Trophoblast cell (in vitro differentiated cells and primary cell): ENCODE measurements around the gene IL6R.
"Not testable (repeated sequence)": the region's sequence is repeated elsewhere in the genome, so short reads cannot be mapped to it uniquely, and the experiment has no call there.

Experiments used
- DNase-seq, 2 donors: peaks; one replicate each; pipeline ENCODE4 v3.0.0-alpha.2; 2016
- H2AFZ ChIP-seq: 2 replicates; pipeline ENCODE4 v1.6.1; 2013; ENCODE audit warnings: low read length, moderate library complexity, mild to moderate bottlenecking; ENCODE audit not compliant: insufficient read depth, poor library complexity
- H2AK5ac ChIP-seq: 2 replicates; pipeline ENCODE4 v1.6.1; 2013; ENCODE audit warnings: mild to moderate bottlenecking, low read length
- H2BK120ac ChIP-seq: 2 replicates; pipeline ENCODE4 v1.6.1; 2013; ENCODE audit warnings: low read length, mild to moderate bottlenecking, moderate library complexity; ENCODE audit not compliant: insufficient read depth, poor library complexity
- H2BK12ac ChIP-seq: 2 replicates; pipeline ENCODE4 v1.6.1; 2013; ENCODE audit warnings: mild to moderate bottlenecking, low read length, moderate library complexity
- H2BK5ac ChIP-seq: 2 replicates; pipeline ENCODE4 v1.6.1; 2013; ENCODE audit warnings: low read length, low read depth, moderate library complexity, mild to moderate bottlenecking; ENCODE audit not compliant: poor library complexity
- H3K14ac ChIP-seq: 2 replicates; pipeline ENCODE4 v1.6.1; 2013; ENCODE audit warnings: mild to moderate bottlenecking, low read length
- H3K18ac ChIP-seq: 2 replicates; pipeline ENCODE4 v1.6.1; 2013; ENCODE audit warnings: mild to moderate bottlenecking, low read length
- H3K23ac ChIP-seq: 2 replicates; pipeline ENCODE4 v1.6.1; 2013; ENCODE audit warnings: low read length
- H3K27ac ChIP-seq: 2 replicates; pipeline ENCODE4 v1.5.1; 2013; ENCODE audit warnings: low read depth, mild to moderate bottlenecking, inconsistent platforms, low read length, moderate library complexity
- H3K27me3 ChIP-seq: 2 replicates; pipeline ENCODE4 v1.6.1; 2013; ENCODE audit warnings: inconsistent platforms, mild to moderate bottlenecking, low read length, moderate library complexity; ENCODE audit not compliant: insufficient read depth
- H3K36me3 ChIP-seq, 2 experiments: 1 replicate in 1 of 2; 2 replicates in 1 of 2; pipeline ENCODE4 v1.6.1; 2013; ENCODE audit warnings: low read length in 2 of 2, mild to moderate bottlenecking in 2 of 2, moderate library complexity in 1 of 2; ENCODE audit not compliant: insufficient read depth in 2 of 2, control insufficient read depth in 1 of 2
- H3K4ac ChIP-seq: 2 replicates; pipeline ENCODE4 v1.6.1; 2013; ENCODE audit warnings: low read depth, mild to moderate bottlenecking, low read length, moderate library complexity
- H3K4me1 ChIP-seq, 2 experiments: 1 replicate in 1 of 2; 2 replicates in 1 of 2; pipeline ENCODE4 v1.6.1; 2013; ENCODE audit warnings: low read length in 2 of 2, mild to moderate bottlenecking in 2 of 2, moderate library complexity in 1 of 2; ENCODE audit not compliant: insufficient read depth in 2 of 2, control insufficient read depth in 1 of 2
- H3K4me2 ChIP-seq: 2 replicates; pipeline ENCODE4 v1.6.1; 2013; ENCODE audit warnings: inconsistent platforms, mild to moderate bottlenecking, low read length, moderate library complexity
- H3K4me3 ChIP-seq: 2 replicates; pipeline ENCODE4 v1.5.1; 2013; ENCODE audit warnings: mild to moderate bottlenecking, low read depth, low read length, inconsistent platforms
- H3K79me1 ChIP-seq: one replicate; pipeline ENCODE4 v1.6.1; 2013; ENCODE audit warnings: low read length
- H3K79me2 ChIP-seq: 2 replicates; pipeline ENCODE4 v1.6.1; 2013; ENCODE audit warnings: low read length, mild to moderate bottlenecking; ENCODE audit not compliant: control insufficient read depth, insufficient read depth, poor library complexity
- H3K9ac ChIP-seq: 2 replicates; pipeline ENCODE4 v1.6.1; 2013; ENCODE audit warnings: mild to moderate bottlenecking, low read length
- H3K9me3 ChIP-seq: 2 replicates; pipeline ENCODE4 v1.6.1; 2013; ENCODE audit warnings: low read depth, mild to moderate bottlenecking, control low read depth, inconsistent platforms, low read length; ENCODE audit not compliant: insufficient read depth
- H4K12ac ChIP-seq: 2 replicates; pipeline ENCODE4 v1.6.1; 2013; ENCODE audit warnings: low read depth, mild to moderate bottlenecking, low read length, moderate library complexity
- H4K8ac ChIP-seq: 2 replicates; pipeline ENCODE4 v1.6.1; 2013; ENCODE audit warnings: low read depth, mild to moderate bottlenecking, low read length, moderate library complexity
- H4K91ac ChIP-seq: one replicate; pipeline ENCODE4 v1.6.1; 2013; ENCODE audit warnings: low read depth, mild to moderate bottlenecking, low read length, moderate library complexity
- WGBS: extraction: QIAGEN DNeasy Blood & Tissue Kit; methylation state at CpG from one replicate; pipeline ENCODE4 v1.1.7; 2013; ENCODE audit warnings: missing lambda C conversion rate; ENCODE audit not compliant: insufficient read length, insufficient coverage; ENCODE audit errors: extremely low coverage; 5-methylcytosine and 5-hydroxymethylcytosine counted together

Gene IL6R

GRCh38 chr1:154485106-154485505, 80.0 kb downstream of the IL6R start:
- Histone ChIP-seq H3K4me3 (no peak overlapping the region), H4K91ac (no peak overlapping the region), H3K4me1 (no peaks in the 10 kb centered on the region), H4K8ac (no peak overlapping the region), H2AFZ (no peak overlapping the region), H3K18ac (no peak overlapping the region), H3K79me1 (no peaks in the 10 kb centered on the region), H3K14ac (no peak overlapping the region), H3K9ac (no peak overlapping the region), H2AK5ac (no peak overlapping the region), H2BK120ac (no peak overlapping the region), H3K9me3 (no peaks in the 10 kb centered on the region), H3K27me3 (no peaks in the 10 kb centered on the region), H3K27ac (no peak overlapping the region), H3K4ac (no peak overlapping the region), H3K79me2 (no peaks in the 10 kb centered on the region), H2BK12ac (no peak overlapping the region), H3K4me2 (no peak overlapping the region), H3K36me3 (no peaks in the 10 kb centered on the region), H3K23ac (no peak overlapping the region), H4K12ac (no peak overlapping the region), H2BK5ac (no peak overlapping the region)
- no peak for DNase-seq
- WGBS: no CpG with 5 or more reads among the region's 5 CpGs

GRCh38 chr1:154485910-154486496, 80.9 kb downstream of the IL6R start:
- H3K18ac ChIP-seq: no peak overlapping the region
- no peak overlapping the region for H3K23ac ChIP-seq
- H3K4me1 ChIP-seq: no peaks in the 10 kb centered on the region
- no peaks in the 10 kb centered on the region for H3K36me3 ChIP-seq
- no peak overlapping the region for H4K12ac ChIP-seq
- no peak overlapping the region for H3K27ac ChIP-seq
- H3K4me3 ChIP-seq: no peak overlapping the region
- no peak overlapping the region for H2AFZ ChIP-seq
- H3K4me2 ChIP-seq: no peak overlapping the region
- no peak overlapping the region for H3K14ac ChIP-seq
- no CpG with 5 or more reads among the region's 7 CpGs for WGBS
- H2AK5ac ChIP-seq: no peak overlapping the region
- no peak overlapping the region for H4K8ac ChIP-seq
- H3K79me1 ChIP-seq: no peaks in the 10 kb centered on the region
- H3K9me3 ChIP-seq: no peaks in the 10 kb centered on the region
- no peaks in the 10 kb centered on the region for H3K79me2 ChIP-seq
- H3K9ac ChIP-seq: no peak overlapping the region
- H2BK120ac ChIP-seq: no peak overlapping the region
- no peaks in the 10 kb centered on the region for H3K27me3 ChIP-seq
- no peak overlapping the region for H2BK5ac ChIP-seq
- no peak for DNase-seq
- H2BK12ac ChIP-seq: no peak overlapping the region
- H3K4ac ChIP-seq: no peak overlapping the region
- no peak overlapping the region for H4K91ac ChIP-seq

- H3K23ac ChIP-seq, DNase-seq, H2AK5ac ChIP-seq, H2AFZ ChIP-seq, H2BK120ac ChIP-seq, H3K4me2 ChIP-seq, H3K79me1 ChIP-seq, H4K8ac ChIP-seq, H3K27ac ChIP-seq, H3K36me3 ChIP-seq, H3K14ac ChIP-seq, H4K91ac ChIP-seq, H2BK12ac ChIP-seq, H3K4me3 ChIP-seq, H4K12ac ChIP-seq, H3K4me1 ChIP-seq, H3K9me3 ChIP-seq, H3K27me3 ChIP-seq, H2BK5ac ChIP-seq, H3K9ac ChIP-seq, H3K4ac ChIP-seq, H3K79me2 ChIP-seq, H3K18ac ChIP-seq: not testable (repeated sequence)
- WGBS: no CpG with 5 or more reads among the region's 5 CpGs
These were observed 81.6 kb downstream of the IL6R start for GRCh38 chr1:154486756-154487155.

GRCh38 chr1:154488922-154489321, 83.8 kb downstream of the IL6R start:
- Histone ChIP-seq H3K23ac (no peak overlapping the region), H3K4me1 (no peaks in the 10 kb centered on the region), H2BK12ac (no peak overlapping the region), H3K4me2 (no peak overlapping the region), H3K79me2 (no peaks in the 10 kb centered on the region), H3K79me1 (no peaks in the 10 kb centered on the region), H3K14ac (no peak overlapping the region), H3K27ac (no peak overlapping the region), H3K9me3 (peaks cover 2% of the 10 kb centered on the region), H4K12ac (no peak overlapping the region), H2AFZ (no peak overlapping the region), H3K9ac (no peak overlapping the region), H3K27me3 (no peaks in the 10 kb centered on the region), H3K4ac (no peak overlapping the region), H2BK5ac (no peak overlapping the region), H3K36me3 (no peaks in the 10 kb centered on the region), H3K18ac (no peak overlapping the region), H4K91ac (no peak overlapping the region), H2AK5ac (no peak overlapping the region), H3K4me3 (no peak overlapping the region), H2BK120ac (no peak overlapping the region), H4K8ac (no peak overlapping the region)
- WGBS: no CpG with 5 or more reads among the region's 20 CpGs
- DNase-seq: no peak
